Stimulated activated CD8-positive, alpha-beta memory T cell treated with anti-CD3 and anti-CD28 coated beads, Interleukin-15, amount 100 ng/mL, for 48 hours (primary cell): Measurements from ENCODE around the gene CD96.

Experiments
- DNase-seq, 2 donors: peaks; one replicate each; pipeline ENCODE4 v3.0.0-alpha.2; 2020; ENCODE audit warnings: low read depth in 2 of 2

The CD96 gene

DNA sequence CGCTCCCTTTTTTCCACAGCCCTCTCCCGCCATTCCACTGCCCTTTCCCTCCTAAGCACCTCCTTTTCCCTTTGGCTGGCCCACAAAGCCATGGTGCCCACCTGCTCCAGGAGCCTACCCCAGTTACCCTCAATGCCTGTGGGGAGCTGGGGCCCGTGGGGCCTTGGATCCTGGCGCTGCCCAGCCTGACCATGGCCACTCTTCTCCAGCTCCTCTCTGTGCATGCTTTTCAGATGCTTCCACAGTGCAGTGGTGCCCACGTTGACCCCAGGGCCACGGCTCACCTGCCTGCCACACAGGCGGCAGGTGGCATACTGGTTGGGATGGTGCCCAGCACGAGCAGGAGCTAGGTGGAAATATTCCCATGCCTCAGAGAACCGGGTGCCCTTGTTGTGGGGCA lies 51.7 kb downstream of the CD96 start:
- DNase-seq, result no peak

DNA sequence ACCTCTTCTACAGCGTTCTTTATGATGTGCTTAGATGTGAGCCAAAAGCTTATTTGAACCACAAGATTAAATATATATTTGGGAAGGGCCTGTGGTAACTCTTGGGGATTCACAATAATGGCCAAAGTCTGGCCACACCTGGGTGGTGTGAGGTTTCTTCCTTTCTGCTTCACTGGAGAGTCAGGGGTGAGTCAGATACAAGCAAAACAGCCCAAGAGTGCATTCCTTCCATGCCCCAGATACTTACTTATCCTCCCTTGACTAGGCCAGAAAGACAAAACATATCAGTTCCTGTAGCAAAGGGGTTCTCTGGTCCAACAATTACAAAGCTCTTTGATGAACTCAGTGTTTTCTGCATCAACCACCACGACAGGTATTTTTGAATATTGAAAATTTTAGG lies 52.2 kb downstream of the CD96 start:
- no peak for DNase-seq

DNA sequence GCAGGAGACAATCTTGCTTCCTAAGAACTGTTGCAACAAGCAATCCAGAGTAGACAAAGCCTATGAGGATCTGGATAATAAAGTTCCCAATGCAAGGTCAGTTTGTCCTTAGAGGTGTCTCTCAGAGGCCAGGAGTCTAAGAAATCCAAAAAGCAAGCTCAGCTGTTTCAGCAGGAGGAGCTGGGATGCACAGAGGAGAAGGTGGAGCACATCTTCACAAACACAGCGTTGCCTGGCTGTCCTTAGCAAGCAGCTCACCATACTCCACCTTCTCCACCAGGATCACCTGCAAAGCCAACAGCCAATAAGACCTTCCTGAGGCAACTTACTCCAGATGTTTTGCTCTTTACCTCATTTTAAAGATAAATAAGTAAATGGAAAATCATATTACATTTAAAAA lies 52.8 kb downstream of the CD96 start:
- no peak for DNase-seq

DNA sequence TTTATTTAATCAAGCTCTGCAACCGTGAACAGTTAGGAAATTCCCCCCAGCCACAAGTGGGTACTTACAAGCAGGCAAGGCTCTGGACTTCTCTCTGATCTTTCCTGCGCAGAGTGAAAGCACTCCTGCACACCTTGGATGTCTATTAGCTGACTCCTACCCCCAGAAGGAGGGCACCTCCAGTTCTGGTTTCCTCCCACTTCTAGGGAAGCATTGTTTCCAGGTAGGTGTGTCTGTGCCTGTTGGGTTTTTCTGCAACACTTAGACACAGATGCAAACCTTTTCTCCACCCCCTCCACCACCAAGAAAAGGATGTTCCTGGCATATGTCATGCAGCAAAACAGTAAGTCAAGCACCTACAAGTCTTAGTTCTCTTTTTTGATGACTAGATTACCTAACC lies 53.2 kb downstream of the CD96 start, which contains the start of gene ZBED2:
Gene ZBED2 (minus strand): TSS at position 115 of the 400 bp plus-strand sequence. CDS start 1,145 bp downstream, outside the sequence.
- no peak for DNase-seq

DNA sequence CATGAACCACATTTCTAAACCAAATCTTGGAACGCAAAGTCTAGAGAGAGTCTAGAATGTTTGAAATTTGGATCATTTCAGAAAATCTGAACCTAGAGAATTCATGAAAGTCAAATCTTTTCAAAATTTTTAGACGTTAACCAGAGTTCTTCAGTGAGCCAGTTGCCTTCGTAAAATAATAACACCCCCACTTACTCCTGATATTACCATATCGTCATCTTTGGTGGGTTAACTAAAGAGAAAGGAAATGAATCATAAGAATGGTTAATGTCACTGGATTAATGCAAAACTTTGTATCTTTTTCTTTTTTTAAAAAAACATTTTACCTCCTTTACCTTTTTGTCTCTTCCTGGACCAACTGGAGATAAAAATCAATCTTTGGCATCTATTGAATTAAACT lies 54.3 kb downstream of the CD96 start:
- no peak for DNase-seq

DNA sequence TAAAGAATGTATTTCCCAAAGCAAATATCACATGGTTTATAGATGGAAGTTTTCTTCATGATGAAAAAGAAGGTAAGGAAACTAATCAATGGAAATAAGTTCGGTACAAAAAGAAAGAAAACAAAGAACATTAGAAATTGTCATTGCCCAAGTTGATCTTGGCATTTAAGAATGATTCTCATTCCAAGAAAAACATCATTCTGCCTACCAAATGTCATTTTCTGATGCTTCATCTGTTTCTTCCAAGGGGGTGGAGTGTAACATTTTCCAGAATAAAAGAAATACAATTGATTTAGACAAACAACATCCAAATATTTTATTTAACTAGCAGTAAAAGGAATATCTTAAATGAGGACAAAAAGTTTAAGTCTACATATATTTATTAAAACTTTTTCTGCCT lies 56.1 kb downstream of the CD96 start:
- DNase-seq, result no peak

DNA sequence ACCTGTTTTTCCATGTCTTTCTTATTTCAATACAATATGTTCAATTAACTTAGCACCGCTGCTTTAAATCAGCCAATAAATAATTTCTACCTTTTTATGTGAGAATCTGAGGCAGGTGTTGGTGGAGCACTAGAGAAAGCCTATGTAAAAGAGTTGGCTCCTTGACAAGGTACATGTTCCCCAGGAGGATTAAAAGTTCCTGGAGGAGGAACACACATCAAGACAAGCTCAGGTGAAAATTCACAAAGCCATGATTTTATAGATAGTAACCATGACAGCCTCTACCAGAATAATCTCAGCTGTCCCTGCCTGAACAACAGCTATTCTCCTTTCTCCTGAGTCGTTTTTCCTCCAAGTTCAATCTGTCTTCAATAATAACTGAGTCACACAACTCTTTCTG lies 56.6 kb downstream of the CD96 start:
- no peak for DNase-seq

DNA sequence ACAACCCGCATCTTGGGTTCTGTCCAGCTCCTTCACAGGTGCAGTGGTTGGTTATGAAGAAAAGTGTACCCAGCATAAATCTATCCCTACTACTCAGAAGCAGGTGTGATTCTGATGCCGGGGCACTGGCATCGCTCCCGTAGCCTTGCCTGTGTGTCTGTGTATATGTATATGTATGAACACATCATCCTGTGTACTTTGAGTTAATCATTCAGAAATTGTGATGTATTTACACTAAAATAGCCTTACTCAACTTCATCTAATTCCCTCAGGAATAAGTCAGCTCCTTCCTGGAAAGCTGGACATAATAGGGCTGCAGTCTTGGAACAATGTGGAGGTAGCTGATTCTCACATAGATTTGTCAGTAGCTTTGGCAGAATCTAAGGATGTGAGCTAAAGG lies 59.8 kb downstream of the CD96 start:
- no peak for DNase-seq

DNA sequence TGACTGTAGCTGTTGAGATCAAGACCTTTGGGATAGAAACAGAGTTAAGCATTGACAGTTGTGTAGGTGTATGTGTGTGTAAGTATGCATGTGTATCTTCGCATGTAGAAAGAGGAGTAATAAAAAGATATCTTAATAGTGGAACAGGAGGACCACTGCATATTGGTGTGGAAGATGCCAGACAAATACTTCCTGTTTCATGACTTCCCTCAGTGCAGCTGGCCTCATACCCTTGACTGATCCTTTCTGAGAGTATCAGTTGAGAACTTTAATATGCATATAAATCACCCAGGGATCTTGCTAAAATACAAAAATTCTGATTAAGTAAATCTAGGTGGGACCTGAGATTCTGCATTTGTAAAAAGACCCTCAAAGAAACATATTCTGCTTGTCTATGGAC lies 61.7 kb downstream of the CD96 start:
- DNase-seq, result no peak

DNA sequence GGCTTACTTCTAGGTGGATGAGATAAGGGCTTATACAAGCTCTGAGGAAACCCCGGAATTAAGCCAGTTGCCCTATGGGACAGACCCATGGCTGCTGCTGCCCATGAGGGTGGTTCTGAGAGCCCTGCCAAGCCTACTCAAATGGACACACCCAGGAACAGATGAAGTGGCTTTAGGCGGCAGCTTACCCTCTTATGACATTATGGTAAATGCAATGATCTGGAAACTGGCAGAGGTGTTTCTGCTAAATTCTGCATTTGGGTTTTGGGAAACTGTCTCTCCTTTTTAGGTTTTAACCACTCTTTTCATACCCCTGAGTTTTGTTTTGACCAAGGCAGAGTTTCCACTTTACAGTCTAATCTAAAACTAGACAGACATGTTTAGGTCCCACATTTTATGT lies 62.1 kb downstream of the CD96 start:
- no peak for DNase-seq

DNA sequence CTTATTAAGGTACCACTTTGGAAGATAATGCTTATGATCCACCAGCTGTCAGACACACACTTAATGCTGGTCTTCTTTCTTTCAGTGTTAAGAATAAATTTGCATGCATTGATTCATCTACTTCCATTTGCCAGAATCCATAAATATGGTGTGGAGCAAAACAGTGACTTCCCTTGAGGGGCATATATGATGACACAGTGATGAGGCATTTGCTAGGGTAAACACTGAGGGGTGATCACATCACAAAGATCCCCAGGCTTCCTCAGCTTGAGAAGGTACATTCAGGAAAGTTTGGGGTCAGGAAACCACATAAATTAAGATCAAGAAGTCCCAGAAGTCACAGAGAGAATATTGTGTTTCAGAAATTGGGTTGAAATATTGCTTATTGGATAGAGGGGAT lies 63.0 kb downstream of the CD96 start:
- DNase-seq, result no peak

DNA sequence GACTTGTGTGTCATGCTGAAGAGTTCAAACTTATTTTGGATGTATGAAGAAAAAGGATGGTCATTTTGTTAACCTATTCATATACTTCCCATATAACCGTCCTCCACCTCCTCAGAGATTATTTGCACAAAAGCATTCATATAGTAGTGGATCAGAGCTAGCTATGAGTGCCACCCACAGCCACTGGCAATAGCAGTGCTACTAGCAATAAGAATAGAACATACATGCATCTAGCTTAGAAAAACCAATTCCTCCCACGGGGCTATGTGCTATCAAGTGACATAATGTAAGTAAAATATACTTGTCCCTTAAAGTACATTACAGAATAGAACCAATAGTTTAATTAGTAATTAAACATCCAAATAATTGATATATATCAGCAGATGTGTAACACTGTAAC lies 63.5 kb downstream of the CD96 start:
- DNase-seq, result no peak

DNA sequence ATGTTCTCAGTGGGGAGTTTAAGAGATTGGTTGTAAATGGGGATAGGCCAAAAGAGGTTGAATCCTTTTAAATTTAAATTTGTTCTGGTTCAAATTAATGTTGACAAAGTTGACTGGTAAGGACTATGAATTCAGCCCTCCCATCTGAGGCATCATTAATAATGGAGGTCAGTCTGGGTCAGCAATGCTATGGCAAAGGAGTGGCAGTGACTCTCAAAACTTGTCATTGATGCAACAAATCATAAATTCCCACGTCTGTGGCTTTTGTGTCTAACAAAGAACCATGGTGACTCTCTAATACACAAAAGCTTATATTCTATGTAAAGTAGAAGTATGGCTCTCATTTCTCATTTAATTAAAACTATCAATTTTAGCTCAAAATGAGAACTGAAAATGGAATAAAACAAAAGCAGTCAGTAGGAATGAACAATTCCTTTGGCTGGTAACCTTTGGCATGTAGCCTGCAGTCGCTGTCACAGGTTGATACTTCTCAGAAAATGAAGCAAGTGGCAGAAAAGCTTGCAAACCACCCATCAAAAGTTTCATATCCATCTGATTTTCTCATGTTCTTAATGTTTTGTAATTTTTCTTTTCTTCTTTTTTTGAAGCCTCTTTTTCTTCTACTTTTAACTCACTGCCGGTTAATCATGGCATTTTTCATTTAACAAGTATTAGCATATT lies 65.4 kb downstream of the CD96 start:
- no peak for DNase-seq

DNA sequence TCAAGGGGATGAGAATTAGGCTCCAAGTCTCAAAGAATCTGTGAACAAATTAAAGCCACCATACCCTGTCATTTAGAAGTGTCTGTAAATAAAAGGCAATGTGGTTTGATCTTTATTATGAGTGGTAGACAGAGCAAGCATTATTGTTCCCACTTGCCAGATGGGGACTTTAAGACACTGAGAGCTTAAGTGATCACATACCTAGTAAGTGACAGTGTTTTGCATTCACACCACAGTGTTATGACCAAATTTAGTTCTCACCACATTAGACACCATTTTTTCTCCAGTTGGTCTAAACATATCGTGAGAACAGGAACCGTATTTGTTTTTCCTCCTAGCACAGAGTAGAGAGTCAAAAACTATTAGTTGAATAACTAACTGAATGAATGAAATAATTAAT lies 66.4 kb downstream of the CD96 start:
- DNase-seq, result no peak

DNA sequence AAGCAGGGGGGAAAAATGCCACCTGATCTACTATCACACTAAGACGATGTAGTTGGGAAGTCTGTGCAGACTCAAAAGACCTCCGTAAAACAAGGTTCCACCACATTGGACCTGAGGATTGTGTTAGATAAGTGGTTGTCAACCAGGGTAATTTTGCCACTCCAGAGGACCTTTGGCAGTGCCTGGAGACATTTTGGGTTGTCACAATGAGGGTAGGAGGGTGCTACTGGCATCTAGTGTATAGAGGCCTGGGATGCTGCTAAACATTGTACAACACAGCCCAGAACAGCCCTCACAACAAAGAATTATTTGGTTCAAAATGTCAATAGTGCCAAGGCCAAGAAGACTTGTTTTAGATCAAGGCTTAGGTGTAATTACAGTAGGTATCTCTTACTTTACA lies 67.7 kb downstream of the CD96 start:
- DNase-seq, result no peak

DNA sequence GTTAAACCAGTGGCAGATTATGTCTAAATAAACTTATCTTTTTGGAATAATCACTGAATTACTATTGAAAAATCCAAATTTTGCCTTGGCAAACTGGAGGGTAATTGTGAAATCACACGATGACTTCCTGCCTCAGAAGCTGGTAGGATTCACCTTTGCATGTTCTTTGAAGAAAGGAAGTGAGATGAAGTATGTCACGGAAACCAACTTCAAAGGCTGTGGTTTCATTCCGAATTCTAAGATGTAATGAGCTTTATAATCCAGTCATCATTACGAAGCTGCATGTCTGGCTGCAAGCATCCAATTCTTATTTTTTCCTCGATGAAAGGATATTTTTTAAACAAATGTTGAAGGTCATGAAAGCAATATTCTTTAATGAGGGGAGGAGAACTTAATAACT lies 68.2 kb downstream of the CD96 start:
- no peak for DNase-seq

DNA sequence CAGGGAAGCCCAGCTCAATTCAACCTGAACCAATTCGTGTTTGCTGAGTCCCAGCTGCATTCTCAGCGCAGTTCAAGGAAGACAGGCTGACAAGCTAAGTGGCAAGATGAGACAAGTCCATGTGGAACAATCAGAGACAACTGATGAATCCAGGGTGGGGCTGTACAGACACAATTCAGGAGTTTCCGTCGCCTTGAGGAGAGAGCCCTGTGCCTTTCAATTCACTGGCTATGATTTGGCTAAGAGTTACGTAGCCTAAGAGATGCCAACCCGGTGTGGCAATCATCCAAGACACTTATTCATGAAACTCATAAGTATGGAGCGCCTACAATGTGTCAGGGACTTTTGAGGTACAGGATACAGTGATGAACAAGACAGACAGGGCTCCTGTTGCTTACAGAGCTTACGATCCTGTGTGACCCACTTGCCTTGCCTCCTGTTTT lies 68.6 kb downstream of the CD96 start:
- DNase-seq, result no peak

DNA sequence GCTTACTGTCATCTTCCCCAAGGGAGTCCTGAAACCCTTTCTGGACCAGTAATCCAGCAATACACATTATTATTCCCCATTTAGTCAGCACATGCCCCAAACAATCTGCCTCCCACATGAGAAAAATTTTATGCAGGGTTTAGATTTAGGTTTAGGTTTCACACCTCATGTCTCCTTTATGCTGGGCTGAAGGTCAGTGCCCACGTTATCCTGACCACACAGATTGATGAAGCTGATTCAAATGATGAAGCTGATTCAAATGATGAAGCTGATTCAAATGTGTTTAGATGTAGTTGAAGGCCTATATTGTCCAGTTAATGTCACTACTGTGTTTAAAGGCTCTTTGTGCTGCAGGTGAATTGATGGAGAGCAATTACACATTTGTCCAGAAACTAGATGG lies 71.3 kb downstream of the CD96 start:
- DNase-seq, result no peak

DNA sequence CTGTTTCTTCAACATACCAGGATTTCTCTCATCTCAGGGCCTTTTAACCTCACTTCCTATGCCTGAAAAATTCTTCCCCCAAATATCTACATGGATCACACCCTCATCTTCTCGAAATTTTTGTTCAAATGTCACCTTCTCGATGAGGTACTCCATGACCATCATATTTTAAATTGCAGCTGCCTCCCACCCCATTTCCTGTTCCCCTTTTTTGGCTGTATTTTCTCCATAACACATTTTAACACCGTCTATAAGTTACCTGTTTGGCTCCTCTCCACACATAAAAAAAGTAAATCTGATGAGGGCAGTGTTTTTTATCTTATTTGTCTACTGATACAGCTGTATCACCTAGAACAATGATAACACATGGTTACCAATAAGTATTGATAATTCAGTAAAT lies 73.9 kb downstream of the CD96 start:
- no peak for DNase-seq

DNA sequence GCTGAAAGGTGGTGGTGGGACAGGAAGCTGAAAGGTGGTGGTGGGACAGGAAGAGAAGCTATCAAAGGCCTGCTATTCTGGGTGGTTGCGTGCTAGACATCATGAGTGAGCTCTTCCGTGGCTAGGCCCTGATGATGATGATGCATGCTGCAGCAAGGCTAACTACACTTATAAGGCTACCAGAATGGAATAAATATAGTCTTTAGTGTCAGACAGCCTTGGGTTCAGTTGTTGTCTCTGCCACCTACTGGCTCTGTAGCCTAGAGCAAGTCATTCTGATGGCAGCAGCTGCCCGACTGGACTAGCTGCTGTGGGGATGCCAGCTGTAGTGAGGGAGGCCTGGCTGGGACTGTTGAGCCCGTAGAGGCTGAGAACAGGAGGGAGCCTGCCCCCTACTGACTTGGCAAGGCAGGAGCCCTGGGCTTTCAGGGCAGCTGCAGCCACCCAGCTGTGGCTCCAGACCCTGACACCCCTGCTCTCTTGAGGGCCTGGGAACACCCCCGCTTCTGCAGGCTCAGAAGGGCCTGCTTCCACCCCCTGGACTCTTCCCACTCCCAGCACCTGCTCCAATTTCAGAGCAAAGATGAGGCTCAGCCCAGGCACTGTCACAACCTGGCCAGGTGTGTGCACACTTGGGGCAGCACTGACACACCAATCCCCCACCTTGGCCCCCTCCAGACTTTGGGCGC lies 74.6 kb downstream of the CD96 start:
- DNase-seq, result peak; percentile 65 to 66

DNA sequence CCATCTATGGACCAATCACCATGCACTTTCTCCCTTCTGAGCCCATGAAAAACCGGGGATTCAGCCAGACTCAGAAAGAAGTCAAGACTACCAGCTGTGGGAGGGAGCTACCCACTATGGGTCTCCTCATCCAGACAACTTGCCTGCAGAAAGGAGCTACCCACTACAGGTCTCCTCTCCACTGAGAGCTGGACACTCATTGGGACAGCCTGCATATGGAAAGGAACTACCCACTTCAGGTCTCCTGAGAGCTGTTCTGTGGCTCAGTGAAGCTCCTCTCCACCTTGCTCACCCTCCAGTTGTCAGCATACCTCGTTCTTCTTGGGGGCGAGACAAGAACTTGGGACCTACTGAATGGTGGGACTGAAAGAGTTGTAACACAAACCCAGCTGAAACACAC lies 75.4 kb downstream of the CD96 start:
- DNase-seq, result no peak

DNA sequence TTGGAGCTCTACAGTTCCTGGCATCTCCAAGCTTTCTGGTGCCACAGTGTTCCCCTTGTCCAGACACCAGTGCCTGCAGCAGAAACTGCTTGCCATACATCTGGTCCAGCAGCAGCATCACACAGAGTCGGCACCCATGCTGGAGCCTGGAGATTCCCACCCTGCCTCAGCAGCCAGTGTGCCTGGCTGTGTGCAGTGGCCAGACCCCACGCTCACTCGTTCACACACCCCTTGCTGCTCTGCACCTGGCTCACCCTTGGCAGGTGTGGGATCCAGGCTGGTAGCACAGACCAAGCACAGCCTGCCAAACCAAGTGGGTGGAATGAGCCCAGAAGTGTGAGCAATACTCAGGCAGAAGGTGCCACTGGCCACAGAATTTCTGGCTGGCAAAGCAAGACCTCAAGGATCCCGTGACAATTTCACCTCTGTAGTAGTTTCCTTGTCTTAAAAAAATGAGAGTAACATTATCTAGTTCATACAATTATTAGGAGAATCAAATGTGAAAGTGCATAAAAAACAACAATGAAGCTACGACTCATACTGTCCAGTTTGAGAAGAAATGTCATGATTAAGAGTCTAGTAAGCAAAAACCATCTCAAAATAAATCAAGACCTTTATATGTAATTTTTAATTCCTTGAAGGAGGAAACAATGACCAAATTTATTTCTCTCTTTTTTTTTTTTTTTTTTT lies 76.1 kb downstream of the CD96 start:
- DNase-seq, result no peak

DNA sequence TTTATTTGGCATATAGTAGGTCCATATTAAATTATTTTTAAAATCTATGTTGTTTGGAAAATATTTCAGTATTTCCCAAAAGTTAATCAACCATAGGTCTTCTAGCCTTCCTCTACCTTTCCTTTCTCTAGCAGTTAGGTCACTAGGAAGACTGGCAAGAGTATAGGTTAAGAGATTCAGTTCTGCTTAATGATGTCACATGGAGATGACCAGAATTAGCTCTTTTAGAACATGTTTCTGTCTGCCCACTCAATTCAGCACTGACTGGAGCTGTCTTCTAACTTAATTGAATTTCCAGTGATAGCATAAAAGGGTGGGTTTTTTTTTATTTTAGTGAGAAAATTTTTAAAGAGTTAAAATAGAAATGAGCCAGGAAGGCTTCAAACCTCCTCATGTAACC lies 76.9 kb downstream of the CD96 start:
- no peak for DNase-seq
